H1 (cell line): ENCODE measurements around the gene PIGL. TPM values are rescaled to one million over a fixed set of nuclear protein-coding genes. Genes with fewer than 3 reads are reported as not detected.

Source experiments
- CHD1 ChIP-seq: IDR thresholded peaks from 2 replicates; pipeline ENCODE4 v1.6.1; 2012; ENCODE audit warnings: low read depth, low read length, improper control_type of control experiment
- CHD2 ChIP-seq: IDR thresholded peaks from 2 replicates; pipeline ENCODE4 v1.6.1; 2012; ENCODE audit warnings: low read length, improper control_type of control experiment
- FOSL1 ChIP-seq: IDR thresholded peaks from 2 replicates; pipeline ENCODE4 v1.6.1; 2011; ENCODE audit warnings: mild to moderate bottlenecking, low read depth, low read length, moderate library complexity; ENCODE audit not compliant: insufficient read depth
- GABPA ChIP-seq: IDR thresholded peaks from 2 replicates; pipeline ENCODE4 v1.6.1; 2011; ENCODE audit warnings: mild to moderate bottlenecking, low read length, moderate library complexity, borderline replicate concordance; ENCODE audit not compliant: insufficient read depth
- KDM1A ChIP-seq: fragments of 200-600, 300-600 bp; sonication (generic); IDR thresholded peaks from 2 replicates; pipeline ENCODE4 v1.7.1; 2016; ENCODE audit warnings: mild to moderate bottlenecking, low read length, borderline replicate concordance
- SP1 ChIP-seq: IDR thresholded peaks from 2 replicates; pipeline ENCODE4 v1.6.1; 2011; ENCODE audit warnings: low read depth, low read length
- polyA plus RNA-seq, 7 experiments: library from polyadenylated mRNA; depleted of rRNA in 3 of 7; stranded (reverse) in 5 of 7; unstranded in 2 of 7; fragments of >200 nt in 5 of 7; fragments of 200-250 nt in 2 of 7; gene quantifications; 1 replicate in 5 of 7; 2 replicates in 1 of 7; 4 replicates in 1 of 7; pipeline versions ENCODE4 v1.2.1 to v1.2.3, GENCODE V29; 2011 to 2013; ENCODE audit warnings: missing spikeins in 2 of 7, mixed read lengths in 2 of 7
- total RNA-seq: library from RNA; stranded (reverse); fragmentation: NEBNext Ultra II Directional; extraction: Animal tissue kit (Norgen Biotek cat#: 25700); gene quantifications from 2 replicates; pipeline ENCODE4 v1.2.1, GENCODE V29; 2021

The PIGL gene
- total and polyA plus RNA-seq, 2 of the 8 experiments (the other 6 are each of a cell fraction or from before 2014, with no cell fraction given) = 28.4 to 30.8 TPM

- TF ChIP-seq SP1 = no peak
- TF ChIP-seq GABPA = no peak
- no peak for TF ChIP-seq CHD1
- no peak for TF ChIP-seq KDM1A
- TF ChIP-seq CHD2 = no peak
- no peak for TF ChIP-seq FOSL1
These were observed 146.9 kb downstream of the PIGL start (continued) for GRCh38 chr17:16363749-16364536.
